Measurements from ENCODE around the gene SPIRE1. TPM values are rescaled to one million over a fixed set of nuclear protein-coding genes. Genes with fewer than 3 reads are reported as not detected.

Gene SPIRE1
- total RNA-seq, 4 donors from 2014 or later: 25.3 to 39.5 (median 30.6) TPM

- intact Hi-C loops (cut with DNase I): no loop called here
- peak overlapping the region; percentile 47 to 86 (median 58) for H3K4me3 ChIP-seq (replicated peaks in 1 of 3)
- H3K27me3 ChIP-seq: no peaks in the 10 kb centered on the region
- no peaks in the 10 kb centered on the region for H3K9me3 ChIP-seq
- peak overlapping the region; percentile 66 to 93 (median 69) for H3K27ac ChIP-seq
- H3K4me1 ChIP-seq: peaks cover 0 to 5% of the 10 kb centered on the region in 2 donors
- H3K36me3 ChIP-seq: no peaks in the 10 kb centered on the region
- TF ChIP-seq CTCF (IDR thresholded peaks at IDR 0.05) (no peak), POLR2A (IDR thresholded peaks at IDR 0.05) (no peak)
- WGBS, 2 donors: 22 to 33% methylated on average over 21 to 30 of the region's 42 CpGs
- DNase-seq: peak; percentile 47 to 50
Measured at GRCh38 chr18:12658426-12659138, 675 bp upstream of the SPIRE1 start.

DNA sequence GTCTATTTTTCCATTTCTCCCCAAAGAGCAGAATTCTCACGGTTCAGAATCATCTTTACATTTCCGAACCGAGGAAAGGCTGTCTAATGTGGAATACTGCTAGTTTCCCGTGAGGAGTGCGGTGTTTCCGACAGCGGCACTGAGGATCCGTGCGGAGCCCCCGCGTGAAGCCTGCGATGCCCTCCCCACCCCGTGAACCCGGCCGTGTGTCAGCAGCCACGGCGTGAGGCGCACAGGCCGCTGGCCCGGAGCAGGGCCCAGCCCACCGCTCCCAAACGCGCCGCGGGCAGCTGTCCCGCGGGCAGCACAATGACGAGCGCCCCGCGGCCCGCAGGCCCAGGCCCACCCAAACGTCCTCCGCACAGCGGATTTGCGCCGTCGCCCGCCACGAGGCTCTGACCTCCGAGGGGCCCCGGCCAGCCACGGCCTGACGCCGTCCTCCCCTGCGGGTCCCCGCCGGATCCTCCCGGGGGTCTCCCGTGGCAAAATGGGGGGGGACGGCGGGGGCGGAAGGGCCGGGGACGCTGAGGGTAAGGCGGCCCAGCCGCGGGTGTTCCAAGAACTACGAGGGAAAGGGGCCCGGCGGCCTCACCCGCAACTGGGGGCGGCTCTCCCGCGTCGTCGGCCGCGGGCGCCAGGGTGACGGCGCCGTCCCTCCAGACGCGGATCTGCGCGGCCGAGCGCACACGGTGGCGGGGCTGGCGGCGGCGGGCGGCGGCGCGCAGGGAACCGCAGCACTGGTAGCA is 796 bp downstream of the SPIRE1 start:
- 2 to 3% methylated on average over 15 to 22 of the region's 89 CpGs for WGBS, 2 donors
- DNase-seq: peak; percentile 22 to 35
- no peaks in the 10 kb centered on the region for H3K9me3 ChIP-seq
- H3K36me3 ChIP-seq: no peaks in the 10 kb centered on the region
- H3K4me3 ChIP-seq (replicated peaks in 1 of 3): peak overlapping the region; percentile 50 to 86 (median 51)
- intact Hi-C loops (cut with DNase I): no loop called here
- H3K27me3 ChIP-seq: no peaks in the 10 kb centered on the region
- H3K27ac ChIP-seq: peak overlapping the region; percentile 77 to 93 (median 81)
- peak in 1 of 2 donors; percentile 35 for TF ChIP-seq POLR2A (IDR thresholded peaks at IDR 0.05)
- TF ChIP-seq CTCF (IDR thresholded peaks at IDR 0.05): no peak
- H3K4me1 ChIP-seq: peaks cover 0 to 5% of the 10 kb centered on the region in 2 donors

- TF ChIP-seq CTCF (IDR thresholded peaks at IDR 0.05) (no peak), POLR2A (IDR thresholded peaks at IDR 0.05) (no peak)
- Histone ChIP-seq H3K4me3 (replicated peaks in 1 of 3) (peak overlapping the region in 2 of 3 donors; percentile 50 to 86), H3K27me3 (no peaks in the 10 kb centered on the region), H3K9me3 (no peaks in the 10 kb centered on the region), H3K36me3 (no peaks in the 10 kb centered on the region), H3K27ac (peak overlapping the region in 2 of 3 donors; percentile 81 to 93), H3K4me1 (peaks cover 0 to 5% of the 10 kb centered on the region in 2 donors)
- DNase-seq: no peak
- 30 to 39% methylated on average over 3 of the region's 3 CpGs for WGBS, 2 donors
- intact Hi-C loops (cut with DNase I): no loop called here
Measured at GRCh38 chr18:12656605-12656937, 1.3 kb downstream of the SPIRE1 start.

DNA sequence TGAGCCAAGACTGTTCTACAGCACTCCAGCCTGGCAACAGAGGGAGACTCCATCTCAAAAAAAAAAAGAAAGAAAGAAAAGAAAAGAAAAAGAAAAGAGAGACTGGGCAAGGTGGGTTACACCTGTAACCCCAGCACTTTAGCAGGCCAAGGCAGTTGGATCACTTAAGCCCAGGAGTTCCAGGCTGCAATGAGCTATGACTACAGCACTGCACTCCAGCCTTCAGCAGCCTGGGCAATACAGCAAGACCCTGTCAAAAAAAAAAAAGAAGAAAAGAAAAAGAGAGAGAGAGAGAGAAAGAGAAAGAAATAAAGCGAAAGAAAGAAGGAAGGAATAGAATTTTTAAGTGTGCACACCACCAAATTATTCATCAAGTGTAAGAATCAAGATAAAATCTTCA is 2.9 kb downstream of the SPIRE1 start:
- Histone ChIP-seq H3K27ac (no peak overlapping the region), H3K4me1 (peaks cover 0 to 5% of the 10 kb centered on the region in 2 donors), H3K9me3 (no peaks in the 10 kb centered on the region), H3K36me3 (no peaks in the 10 kb centered on the region), H3K27me3 (no peaks in the 10 kb centered on the region), H3K4me3 (replicated peaks in 1 of 3) (no peak overlapping the region)
- TF ChIP-seq CTCF (IDR thresholded peaks at IDR 0.05): no peak
- no peak for DNase-seq
- intact Hi-C loops (cut with DNase I): no loop called here
- 95% methylated on average over 1 of the region's 1 CpG for WGBS, 2 donors

GRCh38 chr18:12652861-12653401 is 5.0 kb downstream of the SPIRE1 start:
- intact Hi-C loops (cut with DNase I): no loop called here
- H3K4me3 ChIP-seq (replicated peaks in 1 of 3): no peak overlapping the region
- peaks cover 0 to 5% of the 10 kb centered on the region in 2 donors for H3K4me1 ChIP-seq
- no peak overlapping the region for H3K27ac ChIP-seq
- TF ChIP-seq CTCF (IDR thresholded peaks at IDR 0.05): no peak
- TF ChIP-seq POLR2A (IDR thresholded peaks at IDR 0.05): no peak
- H3K36me3 ChIP-seq: no peaks in the 10 kb centered on the region
- H3K27me3 ChIP-seq: no peaks in the 10 kb centered on the region
- no peaks in the 10 kb centered on the region for H3K9me3 ChIP-seq
- WGBS, 2 donors: 77 to 80% methylated on average over 3 of the region's 3 CpGs
- DNase-seq: no peak
